ENCODE results near the gene TSPYL1. TPM values are rescaled to one million over a fixed set of nuclear protein-coding genes. Genes with fewer than 3 reads are reported as not detected.

TSPYL1 gene
- total RNA-seq, 1 experiment from 2014 or later, result 70.3 TPM

DNA sequence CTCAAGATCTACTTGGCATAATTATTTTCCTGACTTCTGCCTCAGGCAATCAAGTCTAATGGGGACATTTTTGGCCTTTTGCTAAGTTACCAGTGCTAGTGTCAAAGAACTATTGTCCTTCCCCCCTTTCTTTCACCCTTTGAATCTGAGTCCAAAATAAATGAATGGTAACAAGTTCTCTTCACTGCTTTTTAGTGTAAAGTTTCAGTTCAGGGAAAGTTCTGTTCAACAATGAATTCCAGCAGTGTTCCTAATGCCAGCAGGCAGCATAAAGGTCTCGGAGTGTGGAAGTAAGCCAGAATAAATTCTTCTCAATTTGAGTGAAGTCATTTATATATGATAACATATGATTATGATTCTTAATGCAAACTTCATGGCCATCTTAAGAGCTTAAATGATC, 20.8 kb upstream of the TSPYL1 start:
- H3K4me3 ChIP-seq (replicated peaks in 1 of 2; ENCODE audit: low read depth in 1 of 2, low read length in 2 of 2), result no peak overlapping the region
- no peaks in the 10 kb centered on the region for H4K20me1 ChIP-seq (ENCODE audit: insufficient read depth)
- intact Hi-C loops (cut with micrococcal nuclease), result no loop called here
- ATAC-seq (no peak), DNase-seq (ENCODE audit: low read depth, low spot score) (no peak)
- no peaks in the 10 kb centered on the region for H3K79me2 ChIP-seq (ENCODE audit: insufficient read depth, low read length)
- no peaks in the 10 kb centered on the region for H3K27me3 ChIP-seq (ENCODE audit: insufficient read depth, low read length)
- ChIA-PET RAD21 (ENCODE audit: low non-redundant PET in 1 of 2, low total read pairs in 2 of 2, uncharacterized antibody in 2 of 2, unreplicated experiment in 2 of 2) (no interaction called here), CTCF (no interaction called here), POLR2A (no interaction called here)
- H3K4me2 ChIP-seq (ENCODE audit: low read length), result no peak overlapping the region
- no peaks in the 10 kb centered on the region for H3K36me3 ChIP-seq (ENCODE audit: control insufficient read depth in 1 of 2, insufficient read depth in 2 of 2, low read length in 2 of 2)
- BruUV-seq (replicated peaks), result no TSS peak
- H3K9me3 ChIP-seq (ENCODE audit: control insufficient read depth in 1 of 2, insufficient read depth in 1 of 2, low read depth in 1 of 2, low read length in 2 of 2), result no peaks in the 10 kb centered on the region
- TF ChIP-seq SP1 (IDR thresholded peaks at IDR 0.05; ENCODE audit: low read depth) (no peak), REST (IDR thresholded peaks at IDR 0.05; ENCODE audit: low read depth) (no peak), EGR1 (IDR thresholded peaks at IDR 0.05; ENCODE audit: low read depth) (no peak), YY1 (IDR thresholded peaks at IDR 0.05; ENCODE audit: extremely low read depth, insufficient replicate concordance, low read depth, low read length) (no peak), CTCF (IDR thresholded peaks at IDR 0.05 in 2 of 3, conservative IDR thresholded peaks at IDR 0.05 in 1 of 3; ENCODE audit: borderline replicate concordance in 1 of 3, insufficient read depth in 1 of 3, low read depth in 2 of 3, low read length in 2 of 3) (no peak), ZFX (IDR thresholded peaks at IDR 0.05) (no peak), TCF7L2 (IDR thresholded peaks at IDR 0.05; ENCODE audit: borderline replicate concordance, extremely low read depth, insufficient read depth, insufficient read length) (no peak), MAX (IDR thresholded peaks at IDR 0.05) (no peak), FOSL1 (IDR thresholded peaks at IDR 0.05; ENCODE audit: low read depth) (no peak), ELF1 (IDR thresholded peaks at IDR 0.05; ENCODE audit: borderline replicate concordance, low read depth) (no peak), POLR2A (IDR thresholded peaks at IDR 0.05; ENCODE audit: borderline replicate concordance, extremely low read depth, insufficient read depth, insufficient read length) (no peak), JUND (IDR thresholded peaks at IDR 0.05) (no peak), CBX3 (IDR thresholded peaks at IDR 0.05; ENCODE audit: low read depth) (no peak), EZH2 (IDR thresholded peaks at IDR 0.05) (no peak)
- H2AFZ ChIP-seq (ENCODE audit: low read depth, low read length, poor library complexity, severe bottlenecking), result no peak overlapping the region
- H3K9me2 ChIP-seq (ENCODE audit: insufficient read depth), result no peaks in the 10 kb centered on the region
- no peak overlapping the region for H3K9ac ChIP-seq (ENCODE audit: low read length)
- H3K27ac ChIP-seq (ENCODE audit: low read depth, low read length), result no peak overlapping the region
- H3K4me1 ChIP-seq (ENCODE audit: control insufficient read depth in 1 of 2, insufficient read depth in 2 of 2, low read length in 2 of 2), result no peaks in the 10 kb centered on the region
